SK-N-DZ (cell line): ENCODE measurements around the gene PCSK2.

Source experiments
- DNase-seq: peaks from one replicate; pipeline ENCODE4 v3.0.0-alpha.2; 2015; ENCODE audit warnings: low spot score

PCSK2 gene

DNA sequence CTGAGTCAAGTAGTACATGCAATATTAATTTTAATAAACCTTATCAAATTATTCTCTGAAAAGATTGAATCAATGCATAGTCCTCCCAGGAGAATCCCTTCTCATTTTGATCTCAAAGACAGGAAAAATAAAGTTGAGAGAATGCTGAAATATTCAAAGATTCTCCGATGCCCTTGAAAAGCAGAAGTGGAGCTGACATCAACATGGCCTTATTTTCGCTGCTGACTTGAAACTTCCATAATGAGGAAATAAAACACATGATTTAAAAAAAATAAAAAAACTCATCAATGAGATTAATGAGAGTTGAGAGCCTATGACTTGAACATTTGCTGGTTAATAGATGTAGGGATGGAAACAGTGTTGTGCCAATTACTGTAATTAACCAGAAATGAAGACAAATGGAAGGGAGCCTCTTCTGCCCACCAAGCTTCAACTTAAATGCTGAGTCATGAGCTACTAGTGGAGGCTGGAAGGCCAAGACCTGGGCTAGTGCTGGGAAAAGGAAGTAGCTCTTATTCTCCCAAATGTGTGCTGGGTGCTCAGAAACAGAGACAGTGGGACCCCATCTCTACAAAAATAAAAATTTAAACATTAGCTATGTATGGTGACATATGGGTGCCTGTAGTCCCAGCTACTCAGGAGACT lies 164.4 kb downstream of the PCSK2 start:
- no peak for DNase-seq

DNA sequence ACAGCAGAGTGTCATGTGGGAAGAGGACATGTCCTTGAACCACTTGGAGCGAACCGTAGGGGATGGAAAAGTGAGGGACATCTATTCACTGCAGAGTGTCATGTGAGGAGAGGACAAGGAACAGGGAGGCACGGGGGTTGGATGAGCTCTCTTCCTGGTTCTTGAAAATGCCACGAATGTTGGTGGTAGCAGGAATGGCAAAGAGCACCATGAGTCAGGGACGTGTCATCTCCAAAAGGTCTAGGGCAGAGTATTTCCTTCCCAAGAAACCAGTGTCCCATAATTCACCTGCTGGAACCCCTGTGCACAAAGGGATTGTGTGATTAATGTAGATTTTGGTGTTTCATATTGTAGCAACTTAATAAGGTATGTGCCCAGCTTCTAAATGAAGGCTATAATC lies 167.6 kb downstream of the PCSK2 start:
- DNase-seq = no peak

DNA sequence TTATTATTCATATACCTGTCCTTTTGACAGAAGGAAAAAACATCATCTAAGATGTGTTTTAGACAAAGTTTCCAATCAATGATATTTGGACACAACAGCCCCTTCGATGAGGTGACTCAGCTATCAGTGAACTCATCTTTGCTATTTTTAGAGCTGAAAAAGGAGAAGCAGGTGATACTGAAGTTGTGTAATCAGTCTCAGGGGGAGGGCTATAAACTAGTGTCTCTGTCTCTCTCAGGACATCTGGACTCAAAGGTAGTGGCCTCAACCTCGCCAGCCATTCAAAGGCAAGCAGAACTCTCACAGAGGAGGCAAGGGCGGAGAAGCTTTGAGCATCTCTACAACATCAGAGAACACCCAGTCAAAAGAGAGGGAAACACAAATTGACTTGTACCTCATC lies 168.9 kb downstream of the PCSK2 start:
- no peak for DNase-seq

DNA sequence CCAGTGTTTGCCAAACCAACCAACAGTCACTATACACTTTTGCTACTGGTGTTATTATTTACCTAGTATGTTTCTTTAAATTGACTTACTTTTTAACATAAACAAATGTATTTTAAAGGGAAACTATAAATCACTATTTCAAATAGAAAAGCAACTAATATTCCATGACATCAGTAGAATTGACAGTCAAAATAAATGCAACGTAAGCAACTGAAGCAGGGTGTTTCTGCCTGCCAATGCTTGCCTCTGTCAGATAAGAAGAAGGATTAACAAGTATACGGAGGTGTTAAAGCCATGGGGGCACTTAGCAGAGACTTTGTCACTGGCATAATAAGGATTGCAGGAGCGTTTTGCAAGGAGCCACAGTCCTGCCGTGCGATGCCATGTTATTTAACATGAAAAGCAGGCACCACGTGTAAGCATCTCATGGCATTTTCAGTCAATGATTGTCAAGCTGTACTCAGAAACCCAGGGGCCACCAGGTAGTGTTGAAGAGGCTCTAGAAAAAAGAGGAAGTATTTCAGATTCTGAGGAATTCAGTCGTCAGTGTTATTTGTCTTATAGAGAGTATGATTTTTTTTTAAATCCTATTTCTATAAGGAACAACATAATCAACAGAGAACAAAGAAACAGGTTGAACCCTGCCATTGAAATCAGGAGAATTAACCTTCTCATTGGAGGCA lies 172.6 kb downstream of the PCSK2 start:
- DNase-seq = no peak

DNA sequence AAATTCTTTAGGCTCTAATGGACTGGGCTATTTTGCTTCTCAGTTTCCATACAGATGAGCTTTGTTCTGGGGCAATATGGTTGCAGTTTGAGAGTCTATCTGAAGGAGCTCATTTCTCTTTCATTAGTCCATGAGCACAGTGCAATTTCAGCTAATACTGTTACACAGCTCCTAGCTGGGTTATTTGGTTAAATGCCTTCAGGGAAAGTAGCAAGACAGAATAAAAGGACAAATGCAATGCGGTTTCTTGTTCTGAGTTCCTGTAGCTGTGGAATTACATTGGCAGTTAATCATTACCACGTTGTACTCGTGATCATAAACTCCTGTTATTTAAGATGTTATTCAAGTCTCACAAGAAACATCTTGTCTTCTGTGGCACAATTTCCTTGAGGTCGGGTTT lies 176.6 kb downstream of the PCSK2 start:
- no peak for DNase-seq

DNA sequence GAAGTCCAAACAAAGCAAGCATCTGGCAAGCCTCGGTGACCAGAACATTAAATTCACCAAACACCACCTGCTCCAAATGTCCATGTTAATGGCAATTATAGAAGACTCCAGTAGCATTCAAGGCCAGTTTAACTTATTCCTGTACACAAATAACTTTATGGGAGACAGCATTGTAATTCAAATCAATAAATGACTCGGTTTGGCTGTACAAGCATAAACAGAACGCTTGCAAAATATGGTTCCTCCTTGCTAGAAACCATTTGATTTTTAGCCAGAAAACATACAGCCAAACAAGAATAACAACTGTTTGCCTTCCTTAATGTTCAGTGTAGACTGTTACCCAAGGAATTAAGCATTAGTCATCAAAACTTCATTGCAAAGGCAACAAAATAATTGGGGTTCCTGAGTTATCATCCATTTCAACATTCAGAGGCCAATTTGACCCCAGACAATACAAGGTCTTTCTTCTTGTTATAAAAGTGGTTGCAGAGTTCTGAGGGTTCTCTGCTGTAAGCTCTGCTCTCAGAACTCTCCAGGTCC lies 179.3 kb downstream of the PCSK2 start:
- DNase-seq = no peak

DNA sequence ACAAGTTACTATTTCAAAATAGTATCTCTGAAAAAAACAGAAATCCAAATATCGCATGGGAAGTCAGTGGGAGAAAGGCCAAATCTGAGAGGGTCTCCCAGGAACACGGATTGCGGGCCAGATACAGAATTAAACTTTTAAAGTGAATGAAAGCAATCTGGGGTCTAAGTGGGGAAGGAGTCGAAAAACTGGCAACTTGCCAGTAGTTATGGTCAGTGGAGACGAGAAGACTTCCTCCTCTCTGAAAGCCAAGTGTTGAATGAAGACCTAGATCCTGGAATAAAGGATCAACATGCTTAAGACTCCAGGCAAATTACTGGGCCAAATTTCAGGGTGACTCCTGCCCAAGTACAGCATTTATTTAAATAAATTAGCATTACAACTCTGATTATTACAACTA lies 180.7 kb downstream of the PCSK2 start:
- no peak for DNase-seq

DNA sequence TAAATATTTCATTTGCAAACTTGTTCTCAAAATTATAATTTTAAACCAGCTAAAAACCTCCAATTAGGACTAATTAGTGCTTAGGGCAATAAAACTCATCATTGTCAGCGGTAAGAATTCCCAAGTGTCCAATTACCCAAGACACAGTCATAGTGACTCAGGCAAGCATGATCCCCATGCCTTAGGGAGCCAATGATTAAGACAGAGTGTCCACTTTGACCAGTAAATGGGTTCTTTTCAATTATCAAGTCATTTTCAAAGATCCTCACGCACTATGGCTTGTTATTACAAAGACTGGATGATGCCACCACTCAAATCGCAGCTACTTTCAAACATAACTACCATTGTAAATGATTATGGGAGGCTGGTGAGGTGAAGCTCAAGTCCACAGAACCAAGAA lies 190.4 kb downstream of the PCSK2 start:
- DNase-seq = no peak

DNA sequence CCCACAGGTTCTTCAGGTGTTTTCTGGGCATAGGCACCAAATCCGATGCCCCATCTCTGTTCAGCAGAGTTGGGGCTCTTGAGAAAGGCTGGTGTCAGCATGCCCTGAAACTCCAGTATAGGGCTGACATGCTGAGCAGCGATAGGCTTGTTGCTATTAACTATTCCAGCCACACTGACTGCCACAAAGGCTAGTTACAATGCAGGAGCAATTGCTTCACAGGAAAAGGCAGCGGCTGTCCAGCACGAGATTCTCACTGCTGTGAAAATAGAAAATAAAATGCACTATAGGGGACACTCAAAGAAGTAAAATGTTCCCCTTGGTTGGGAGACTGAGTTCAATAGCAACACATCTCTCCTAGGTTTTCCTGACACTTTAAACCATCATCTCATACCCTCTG lies 191.9 kb downstream of the PCSK2 start:
- no peak for DNase-seq

DNA sequence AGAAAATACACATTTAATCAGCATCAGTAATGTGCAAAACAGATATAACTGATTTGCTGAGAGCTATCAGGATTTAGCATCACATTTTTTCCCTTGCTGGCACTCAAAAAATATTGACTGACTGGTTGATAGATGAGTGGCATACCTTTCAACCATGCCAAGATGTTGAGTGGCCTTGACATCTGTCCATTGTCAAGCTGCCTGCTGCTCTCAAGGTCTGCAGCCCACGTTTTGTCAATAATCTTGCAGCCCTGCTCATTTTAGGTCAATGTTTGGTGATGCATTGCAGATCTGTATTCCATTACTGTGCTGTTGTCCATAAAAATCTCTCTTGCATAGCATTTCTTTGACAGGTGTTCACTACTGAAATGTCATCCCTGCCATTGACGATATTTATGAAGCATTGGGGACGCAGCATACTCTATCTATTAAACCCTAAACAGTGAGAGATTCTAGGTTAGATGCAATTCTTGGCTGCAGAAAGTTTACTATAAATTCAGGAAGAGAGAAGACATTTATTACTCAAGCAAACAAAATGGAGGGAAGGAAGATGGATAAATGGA lies 192.7 kb downstream of the PCSK2 start:
- no peak for DNase-seq

DNA sequence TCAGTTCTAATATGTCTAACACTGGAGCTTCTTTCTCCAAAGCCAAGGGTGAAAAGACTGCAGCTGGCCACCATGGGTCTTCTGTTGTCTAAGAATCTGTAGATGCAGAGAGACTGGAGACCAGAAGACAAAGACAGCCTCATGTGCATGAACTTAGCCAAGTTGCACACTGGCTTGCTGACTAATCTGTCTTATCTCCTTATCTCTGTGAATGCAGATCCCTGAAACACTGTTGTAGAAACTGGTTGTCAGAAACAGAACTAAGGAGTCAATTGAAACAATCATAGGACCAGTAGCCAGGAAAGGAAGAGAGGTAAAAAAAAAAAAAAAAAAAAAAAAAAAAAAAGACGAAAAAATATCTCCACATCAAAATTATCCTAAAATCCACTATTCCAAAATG lies 194.7 kb downstream of the PCSK2 start:
- no peak for DNase-seq

DNA sequence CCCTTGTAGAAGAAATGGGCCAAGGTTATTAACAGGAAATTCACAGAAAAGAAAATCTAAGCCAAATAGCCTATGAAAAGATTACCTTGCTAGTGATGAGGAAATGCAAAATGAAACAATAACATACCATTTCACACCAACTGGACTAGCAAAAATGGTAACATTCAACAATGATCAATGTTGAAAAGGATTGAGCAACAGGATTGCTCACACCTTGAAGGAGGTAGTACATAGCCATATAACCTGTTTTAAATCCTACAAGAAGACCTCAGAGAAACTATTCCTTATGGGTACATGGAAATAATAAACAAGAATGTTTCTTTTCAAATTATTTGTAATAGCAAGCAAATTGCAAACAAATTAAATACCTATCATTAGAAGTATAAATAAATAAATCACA lies 196.9 kb downstream of the PCSK2 start:
- no peak for DNase-seq

DNA sequence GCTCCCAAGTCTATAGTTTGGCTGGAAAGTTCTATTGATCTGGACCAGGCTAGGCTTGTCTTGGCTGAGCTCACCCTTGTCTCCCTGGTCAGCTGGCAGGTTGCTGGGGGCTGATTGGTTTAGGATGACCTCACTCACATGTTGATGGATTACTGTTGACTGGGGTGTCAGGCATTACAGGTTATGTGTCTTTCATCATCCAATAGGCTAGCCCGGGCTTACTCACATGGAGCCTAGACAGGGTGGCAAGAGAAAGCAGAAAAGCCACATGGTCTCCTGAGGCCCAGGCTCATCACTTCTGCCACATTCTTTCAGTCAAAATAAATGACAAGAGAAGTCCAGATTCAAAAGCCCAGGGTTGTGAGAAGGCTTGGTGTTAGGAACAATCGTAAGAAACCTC lies 200.8 kb downstream of the PCSK2 start:
- DNase-seq = no peak

DNA sequence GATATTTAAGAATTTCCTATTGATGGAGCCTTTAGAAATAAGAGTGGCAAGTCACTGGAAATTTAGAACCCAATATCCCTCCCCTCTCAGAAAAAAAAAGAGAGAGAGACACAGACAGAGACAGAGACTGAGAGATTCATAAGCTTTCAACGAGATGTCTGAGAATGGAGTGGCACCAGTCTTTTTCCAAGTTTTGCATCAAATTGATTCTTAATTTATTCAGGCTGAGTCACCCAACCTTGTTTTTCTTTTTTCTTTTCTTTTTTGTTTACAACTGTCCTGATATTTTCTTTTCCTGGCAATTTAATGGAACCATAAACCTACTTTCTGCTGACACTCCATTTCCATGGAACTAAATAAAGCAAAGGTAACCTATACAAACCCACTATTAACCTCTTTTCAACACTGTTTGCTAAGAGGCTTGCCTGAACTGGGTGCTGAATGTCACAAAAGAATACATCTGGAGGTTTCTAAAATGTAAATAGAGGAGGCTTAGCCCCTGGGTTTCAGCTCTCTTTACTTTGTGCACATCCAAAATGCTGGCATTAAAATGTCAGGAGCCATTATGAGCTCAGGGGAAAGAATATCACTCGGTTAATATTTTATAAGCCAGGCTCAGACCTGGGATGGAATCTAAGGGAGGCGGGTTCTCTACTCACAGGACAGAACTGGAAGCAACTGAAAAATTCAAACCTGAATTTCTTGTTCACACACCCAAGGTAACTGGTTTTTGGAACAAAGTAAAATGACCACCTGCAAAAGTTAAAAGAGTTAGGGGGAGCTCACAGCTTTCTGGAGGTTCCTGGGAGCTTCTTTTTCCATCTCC lies 203.5 kb downstream of the PCSK2 start:
- no peak for DNase-seq

DNA sequence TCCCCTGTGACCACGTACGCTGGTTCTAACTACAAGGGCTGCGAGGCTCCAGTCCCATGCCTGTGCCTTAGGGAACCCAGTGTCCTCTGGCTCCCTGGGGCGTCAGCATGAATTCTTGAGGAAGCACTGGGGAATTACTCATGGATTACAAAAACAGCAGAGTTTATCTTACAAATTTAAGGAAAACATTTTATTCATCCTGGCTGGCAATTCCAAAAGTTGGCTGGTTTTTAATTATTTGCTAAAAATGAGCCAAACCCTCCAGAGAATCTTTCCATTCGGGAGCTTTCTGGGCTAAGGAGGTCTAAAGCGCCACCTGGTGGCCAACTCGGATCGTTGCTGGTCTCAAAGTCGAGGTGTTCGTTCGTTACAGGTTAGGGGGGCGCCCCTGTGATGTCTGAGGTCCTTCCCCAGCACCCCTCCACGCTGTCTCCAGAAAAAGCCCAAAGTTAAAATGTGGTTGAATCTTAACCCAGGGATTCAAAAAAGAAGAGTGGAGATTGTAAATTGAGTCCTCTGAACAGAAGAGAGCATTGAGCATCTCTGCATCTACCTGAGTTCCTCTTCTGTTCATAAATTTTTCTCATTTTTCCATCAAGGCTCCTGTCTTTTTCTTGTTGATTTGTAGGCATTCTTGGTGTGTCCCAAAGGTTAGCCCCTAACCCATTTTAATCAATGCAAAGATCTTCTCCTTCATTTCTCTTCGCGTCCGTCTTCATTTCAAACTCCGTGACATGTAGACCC lies 205.0 kb downstream of the PCSK2 start:
- peak; percentile 45 for DNase-seq

DNA sequence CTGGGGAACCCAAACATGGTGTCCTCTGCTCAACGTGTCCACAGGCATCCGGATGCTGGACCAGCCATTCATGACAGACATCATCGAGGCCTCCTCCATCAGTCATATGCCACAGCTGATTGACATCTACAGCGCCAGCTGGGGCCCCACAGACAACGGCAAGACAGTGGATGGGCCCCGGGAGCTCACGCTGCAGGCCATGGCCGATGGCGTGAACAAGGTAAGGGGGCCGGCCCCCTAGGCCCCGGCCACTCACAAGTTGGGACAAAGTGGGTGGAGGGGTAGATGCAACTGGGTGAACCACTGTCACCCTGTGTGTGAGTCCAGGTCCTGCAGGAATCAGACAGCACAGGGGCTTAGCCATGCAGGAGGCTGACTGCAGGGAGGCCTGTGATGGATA lies 209.8 kb downstream of the PCSK2 start:
- DNase-seq = no peak

DNA sequence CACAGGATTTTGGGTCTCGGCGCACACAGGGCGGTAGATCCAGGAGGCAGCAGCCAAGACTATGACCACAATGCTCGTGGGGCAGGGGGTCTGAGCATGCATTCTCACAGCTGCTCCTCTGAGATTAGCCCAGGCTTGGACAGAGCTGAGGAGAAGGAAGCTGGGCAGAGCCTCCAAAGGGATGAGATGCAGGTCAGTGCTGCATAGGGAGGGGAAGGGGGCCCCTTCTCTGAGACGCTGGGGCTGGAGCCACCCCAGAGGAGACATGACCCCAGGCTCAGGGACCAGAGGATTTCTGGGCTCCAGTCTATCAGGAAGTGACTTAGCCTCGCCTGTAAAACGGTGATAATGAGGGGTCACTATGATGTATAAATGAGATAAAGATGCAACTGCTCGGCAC lies 210.4 kb downstream of the PCSK2 start:
- no peak for DNase-seq

DNA sequence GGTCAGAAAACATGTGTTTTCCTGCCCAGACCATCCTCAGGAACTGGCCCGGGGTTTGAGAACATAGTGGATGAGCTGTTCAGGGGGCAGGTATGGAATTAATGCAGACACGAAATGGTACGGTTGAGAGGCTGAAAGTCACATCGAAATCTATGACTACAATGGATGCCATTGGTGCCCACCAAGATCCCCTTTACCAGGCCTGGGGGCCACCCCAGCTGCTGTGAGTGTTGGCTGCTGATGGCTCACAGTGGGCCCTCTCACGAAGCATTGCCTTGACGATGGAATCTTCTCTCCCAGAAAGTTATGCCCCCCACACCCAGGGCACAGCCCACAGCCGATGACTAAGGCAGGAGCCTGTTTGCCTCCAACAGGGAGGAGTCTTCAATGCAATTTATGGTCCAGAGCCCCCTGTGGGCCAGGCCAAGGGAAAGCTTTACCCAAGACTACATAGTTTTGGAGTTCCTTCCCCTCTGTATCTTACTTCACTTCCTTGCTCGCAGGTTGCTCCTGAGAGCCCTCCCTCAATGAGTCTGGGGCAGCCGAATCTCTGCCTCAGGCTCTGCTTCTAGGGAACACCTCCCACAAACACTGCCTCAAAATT lies 211.7 kb downstream of the PCSK2 start:
- no peak for DNase-seq

DNA sequence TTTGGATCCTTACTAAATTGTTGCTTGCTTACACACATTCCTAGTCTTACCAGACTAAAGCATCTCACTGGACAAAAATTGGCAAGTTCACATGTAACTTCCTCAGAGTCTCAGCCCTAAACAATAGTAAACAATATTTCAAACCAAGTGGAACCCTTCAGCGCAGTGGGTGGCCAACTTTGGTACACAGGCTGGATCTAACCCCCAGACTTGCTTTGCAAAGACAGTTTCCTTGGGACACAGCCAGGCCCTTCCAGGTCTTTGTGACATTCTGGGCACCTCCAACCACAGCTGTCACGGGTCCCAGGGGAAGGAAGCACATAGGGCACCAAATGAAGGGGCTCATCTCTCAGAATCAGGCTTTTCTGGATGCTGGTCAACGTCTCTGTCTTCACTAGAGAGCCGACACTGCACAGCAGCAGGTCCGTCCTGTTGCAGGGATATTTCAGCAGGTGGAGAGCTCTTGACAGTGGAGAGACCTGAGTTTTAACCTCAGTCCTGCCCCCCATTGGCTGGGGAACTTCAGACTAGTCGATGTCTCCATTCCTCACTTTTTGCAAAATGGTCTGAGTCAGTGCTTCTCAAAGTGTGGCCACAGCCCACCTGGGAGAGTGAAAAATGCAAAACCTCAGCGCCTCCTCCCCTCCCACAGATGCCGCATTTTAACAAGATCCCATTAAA lies 212.9 kb downstream of the PCSK2 start:
- DNase-seq = no peak

DNA sequence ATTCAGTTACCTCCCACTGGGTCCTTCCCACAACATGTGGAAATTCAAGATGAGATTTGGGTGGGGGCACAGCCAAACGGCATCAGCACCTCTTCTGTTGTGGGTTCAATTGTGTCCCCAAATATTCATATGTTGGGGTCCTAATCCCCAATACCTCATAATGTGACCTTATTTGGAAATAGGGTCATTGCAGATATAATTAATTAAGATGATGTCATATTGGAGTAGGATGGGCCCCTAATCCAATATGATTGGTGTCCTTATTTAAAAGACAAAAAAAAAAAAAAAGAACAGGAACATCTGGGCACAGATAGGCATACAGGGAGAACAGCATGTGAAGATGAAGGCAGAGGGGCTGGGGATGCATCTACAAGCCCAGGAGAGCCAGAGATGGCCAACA lies 214.9 kb downstream of the PCSK2 start:
- no peak for DNase-seq

DNA sequence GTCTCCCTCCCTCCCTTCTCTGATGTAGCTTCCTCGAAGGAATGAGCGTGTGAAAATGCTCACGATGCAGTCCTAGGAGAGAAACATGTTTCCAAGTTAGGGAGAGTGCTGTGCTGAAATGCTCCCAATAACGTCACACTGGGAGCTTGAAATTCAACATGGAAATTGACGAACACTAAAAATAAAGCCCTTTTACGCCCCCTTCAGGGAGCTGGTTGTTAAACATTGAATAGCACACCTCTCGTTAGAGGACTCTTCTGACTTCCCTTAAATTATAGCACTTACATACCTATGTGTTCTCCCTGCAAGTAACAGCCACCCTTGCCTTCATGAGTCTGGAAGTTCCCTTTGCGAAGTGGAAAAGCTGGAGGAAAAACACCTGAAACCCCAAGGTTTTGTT lies 215.7 kb downstream of the PCSK2 start:
- DNase-seq = no peak
